Measurements from ENCODE around the gene PXYLP1. TPM values are rescaled to one million over a fixed set of nuclear protein-coding genes. Genes with fewer than 3 reads are reported as not detected.

PXYLP1 gene
- total RNA-seq, 1 experiment from 2014 or later, result 7.8 TPM

DNA sequence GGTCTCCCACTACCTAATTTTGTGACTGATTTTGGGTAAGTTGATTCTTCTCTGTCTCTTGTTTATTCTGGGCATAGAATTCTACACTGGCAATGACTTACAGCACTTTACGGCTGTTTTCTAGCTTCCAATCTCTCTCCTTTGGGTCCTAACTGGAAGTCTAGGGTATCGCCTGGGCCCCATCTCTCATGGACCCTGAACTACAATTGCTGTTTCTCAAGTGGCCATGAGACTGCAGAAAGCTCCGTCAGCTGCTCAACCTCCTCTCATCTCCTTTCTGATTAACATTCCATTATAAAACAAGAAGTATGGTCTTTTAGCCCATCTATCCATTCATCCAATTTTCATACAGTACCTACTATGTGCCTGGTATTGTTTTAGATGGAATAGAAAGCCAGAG lies 4.4 kb upstream of the PXYLP1 start:
- Histone ChIP-seq H3K9me2 (ENCODE audit: insufficient read depth) (no peaks in the 10 kb centered on the region), H3K27ac (no peak overlapping the region), H3K79me2 (ENCODE audit: low read depth) (no peaks in the 10 kb centered on the region), H3K27me3 (ENCODE audit: insufficient read depth, low read depth) (peaks cover 3% of the 10 kb centered on the region; the same call in 1 of the 2 replicates), H3K9me3 (ENCODE audit: insufficient read depth, low read depth) (peaks cover 18% of the 10 kb centered on the region; the same call in 1 of the 2 replicates), H3F3A (ENCODE audit: insufficient read depth, low read depth) (no peaks in the 10 kb centered on the region), H2AFZ (no peak overlapping the region), H3K4me1 (replicated peaks; ENCODE audit: insufficient read depth) (peaks cover 6% of the 10 kb centered on the region; the same call in 1 of the 2 replicates), H3K4me3 (no peak overlapping the region), H3K36me3 (ENCODE audit: low read depth) (no peaks in the 10 kb centered on the region), H3K4me2 (no peak overlapping the region), H4K20me1 (ENCODE audit: insufficient read depth) (no peaks in the 10 kb centered on the region)
- ChIA-PET POLR2A (ENCODE audit: unreplicated experiment) (no interaction called here), CTCF (no interaction called here)
- TF ChIP-seq, protein P1, sequence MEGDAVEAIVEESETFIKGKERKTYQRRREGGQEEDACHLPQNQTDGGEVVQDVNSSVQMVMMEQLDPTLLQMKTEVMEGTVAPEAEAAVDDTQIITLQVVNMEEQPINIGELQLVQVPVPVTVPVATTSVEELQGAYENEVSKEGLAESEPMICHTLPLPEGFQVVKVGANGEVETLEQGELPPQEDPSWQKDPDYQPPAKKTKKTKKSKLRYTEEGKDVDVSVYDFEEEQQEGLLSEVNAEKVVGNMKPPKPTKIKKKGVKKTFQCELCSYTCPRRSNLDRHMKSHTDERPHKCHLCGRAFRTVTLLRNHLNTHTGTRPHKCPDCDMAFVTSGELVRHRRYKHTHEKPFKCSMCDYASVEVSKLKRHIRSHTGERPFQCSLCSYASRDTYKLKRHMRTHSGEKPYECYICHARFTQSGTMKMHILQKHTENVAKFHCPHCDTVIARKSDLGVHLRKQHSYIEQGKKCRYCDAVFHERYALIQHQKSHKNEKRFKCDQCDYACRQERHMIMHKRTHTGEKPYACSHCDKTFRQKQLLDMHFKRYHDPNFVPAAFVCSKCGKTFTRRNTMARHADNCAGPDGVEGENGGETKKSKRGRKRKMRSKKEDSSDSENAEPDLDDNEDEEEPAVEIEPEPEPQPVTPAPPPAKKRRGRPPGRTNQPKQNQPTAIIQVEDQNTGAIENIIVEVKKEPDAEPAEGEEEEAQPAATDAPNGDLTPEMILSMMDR (conservative IDR thresholded peaks at IDR 0.05), result no peak
- no peak for TF ChIP-seq EZH2 (IDR thresholded peaks at IDR 0.05; ENCODE audit: low read depth)
- no peak for DNase-seq
- intact Hi-C loops (cut with micrococcal nuclease; ENCODE audit: unreplicated experiment), result no loop called here
- no TSS peak for BruUV-seq (replicated peaks)

DNA sequence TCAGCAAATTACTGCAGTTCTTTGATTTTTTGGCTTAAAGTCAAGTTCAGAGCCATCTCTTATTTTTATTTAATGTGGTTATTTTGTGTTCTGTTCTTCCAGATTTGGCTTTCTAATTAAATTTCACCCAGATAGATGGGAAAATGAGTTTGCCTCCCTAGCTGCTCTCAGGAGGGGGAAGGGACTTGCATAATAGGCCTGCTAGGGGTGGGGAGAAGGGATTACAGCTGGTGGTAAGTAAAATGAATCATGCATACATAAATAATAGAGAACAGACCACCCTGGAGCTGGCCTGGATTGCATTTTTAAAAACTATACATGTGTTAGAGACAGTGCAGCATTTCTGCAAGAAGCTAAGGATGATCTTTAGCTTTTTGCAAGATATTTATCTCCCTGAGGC lies 3.9 kb upstream of the PXYLP1 start:
- CTCF ChIA-PET, result no interaction called here
- Histone ChIP-seq H3K36me3 (ENCODE audit: low read depth) (no peaks in the 10 kb centered on the region), H3K27me3 (ENCODE audit: insufficient read depth, low read depth) (no peaks in the 10 kb centered on the region), H3K4me3 (no peak overlapping the region), H4K20me1 (ENCODE audit: insufficient read depth) (0 out of 2 replicates have a peak, but pooled peaks cover 2% of the 10 kb centered on the region), H3K79me2 (ENCODE audit: low read depth) (peaks cover 5% of the 10 kb centered on the region; the same call in 1 of the 2 replicates), H3K4me1 (replicated peaks; ENCODE audit: insufficient read depth) (peaks cover 9% of the 10 kb centered on the region), H3F3A (ENCODE audit: insufficient read depth, low read depth) (no peaks in the 10 kb centered on the region), H3K9me3 (ENCODE audit: insufficient read depth, low read depth) (peaks cover 18% of the 10 kb centered on the region; the same call in 1 of the 2 replicates), H3K27ac (no peak overlapping the region), H3K9me2 (ENCODE audit: insufficient read depth) (no peaks in the 10 kb centered on the region), H2AFZ (no peak overlapping the region), H3K4me2 (no peak overlapping the region)
- POLR2A ChIA-PET (ENCODE audit: unreplicated experiment), result interaction anchor here (0.5 kb wide), 1 partner anchor 1924 kb away, joined by 12 read pairs; no protein-coding TSS in a partner anchor
- intact Hi-C loops (cut with micrococcal nuclease; ENCODE audit: unreplicated experiment), result no loop called here
- DNase-seq, result no peak
- no TSS peak for BruUV-seq (replicated peaks)
- TF ChIP-seq, protein P1 (conservative IDR thresholded peaks at IDR 0.05), result no peak
- no peak for TF ChIP-seq EZH2 (IDR thresholded peaks at IDR 0.05; ENCODE audit: low read depth)

DNA sequence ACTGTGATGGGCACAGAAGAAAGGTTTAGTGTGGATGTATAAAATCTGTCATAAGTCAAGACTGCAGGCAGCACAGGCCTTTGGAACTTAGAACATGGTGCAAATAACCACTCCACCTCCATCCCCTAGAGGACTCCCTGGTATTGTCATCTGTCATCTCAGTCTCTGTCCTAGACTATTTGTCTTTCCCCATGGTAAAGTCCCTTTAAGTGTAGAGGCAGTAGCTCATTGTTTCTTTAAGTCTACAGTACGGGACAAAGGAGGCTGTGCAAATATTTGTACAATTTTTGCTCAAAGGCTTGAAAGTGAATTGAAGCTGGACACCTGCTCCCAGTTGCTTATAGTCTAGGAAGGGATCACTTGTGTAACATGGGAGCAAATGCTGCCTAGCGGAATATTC lies 3.2 kb upstream of the PXYLP1 start:
- Histone ChIP-seq H3F3A (ENCODE audit: insufficient read depth, low read depth) (no peaks in the 10 kb centered on the region), H3K36me3 (ENCODE audit: low read depth) (no peaks in the 10 kb centered on the region), H3K9me3 (ENCODE audit: insufficient read depth, low read depth) (peaks cover 18% of the 10 kb centered on the region; the same call in 1 of the 2 replicates), H3K9me2 (ENCODE audit: insufficient read depth) (no peaks in the 10 kb centered on the region), H2AFZ (no peak overlapping the region), H3K27ac (no peak overlapping the region), H3K4me1 (replicated peaks; ENCODE audit: insufficient read depth) (peaks cover 13% of the 10 kb centered on the region), H3K4me3 (no peak overlapping the region), H4K20me1 (ENCODE audit: insufficient read depth) (0 out of 2 replicates have a peak, but pooled peaks cover 4% of the 10 kb centered on the region), H3K79me2 (ENCODE audit: low read depth) (peaks cover 11% of the 10 kb centered on the region), H3K27me3 (ENCODE audit: insufficient read depth, low read depth) (no peaks in the 10 kb centered on the region), H3K4me2 (no peak overlapping the region)
- no TSS peak for BruUV-seq (replicated peaks)
- ChIA-PET POLR2A (ENCODE audit: unreplicated experiment) (interaction anchor here (0.5 kb wide), 1 partner anchor 1923 kb away, joined by 12 read pairs; no protein-coding TSS in a partner anchor), CTCF (no interaction called here)
- no peak for DNase-seq
- intact Hi-C loops (cut with micrococcal nuclease; ENCODE audit: unreplicated experiment), result no loop called here
- TF ChIP-seq EZH2 (IDR thresholded peaks at IDR 0.05; ENCODE audit: low read depth), result no peak
- TF ChIP-seq, protein P1 (conservative IDR thresholded peaks at IDR 0.05), result no peak
